Fibroblast of the conjunctiva (primary cell): ENCODE data around the gene GALNT3.
A peak's percentile ranks its signal among the peaks of the same experiment; 100 is the strongest.

Experiments used
- DNase-seq: peaks from one replicate; pipeline ENCODE4 v3.0.0-alpha.2; 2010; ENCODE audit warnings: low read depth

GALNT3 gene

DNA sequence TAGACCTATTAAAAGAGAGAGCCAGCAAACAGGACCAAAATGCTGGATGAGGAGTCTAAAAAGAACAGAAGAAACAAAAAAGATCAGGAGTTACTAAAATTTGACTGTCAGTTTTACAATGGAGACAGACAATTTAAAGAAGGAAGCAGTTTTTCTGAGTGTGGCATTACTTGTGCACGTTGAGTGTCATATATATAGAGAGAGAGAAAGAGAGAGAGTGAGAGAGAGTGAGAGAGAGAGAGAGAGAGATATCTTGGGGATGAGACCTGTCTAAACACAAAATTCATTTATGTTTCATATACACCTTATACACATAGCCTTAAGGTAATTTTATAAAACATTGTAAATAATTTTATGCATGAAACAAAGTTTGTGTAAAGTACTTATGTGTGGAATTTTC lies 2.1 kb upstream of the GALNT3 start:
- no peak for DNase-seq

- no peak for DNase-seq
Observed at GRCh38 chr2:165795011-165795410, 964 bp upstream of the GALNT3 start.

DNA sequence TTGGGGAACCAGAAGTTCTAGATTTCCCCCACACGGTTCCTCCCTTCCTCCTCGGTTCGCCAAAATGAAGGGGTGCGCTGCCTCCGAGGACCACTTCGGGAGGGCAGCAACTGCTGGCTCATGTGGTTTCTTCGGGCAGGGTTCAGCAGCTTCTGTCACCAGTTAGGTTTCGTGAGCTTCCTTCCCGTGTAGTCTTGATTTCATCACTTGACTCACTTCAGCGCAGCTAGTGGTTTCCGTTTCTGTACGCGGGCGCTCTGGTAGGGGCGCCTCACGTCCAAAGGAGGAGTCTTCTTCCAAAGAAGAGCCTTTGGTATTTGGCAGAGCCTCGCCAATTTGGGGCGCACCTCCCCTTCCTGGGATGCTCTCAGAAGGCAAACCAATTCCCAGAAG lies 485 bp upstream of the GALNT3 start:
- DNase-seq: peak; percentile 4

- no peak for DNase-seq
Observed at GRCh38 chr2:165793161-165793778, 777 bp downstream of the GALNT3 start.

- no peak for DNase-seq
Observed at GRCh38 chr2:165792104-165792454, 2.0 kb downstream of the GALNT3 start.

DNA sequence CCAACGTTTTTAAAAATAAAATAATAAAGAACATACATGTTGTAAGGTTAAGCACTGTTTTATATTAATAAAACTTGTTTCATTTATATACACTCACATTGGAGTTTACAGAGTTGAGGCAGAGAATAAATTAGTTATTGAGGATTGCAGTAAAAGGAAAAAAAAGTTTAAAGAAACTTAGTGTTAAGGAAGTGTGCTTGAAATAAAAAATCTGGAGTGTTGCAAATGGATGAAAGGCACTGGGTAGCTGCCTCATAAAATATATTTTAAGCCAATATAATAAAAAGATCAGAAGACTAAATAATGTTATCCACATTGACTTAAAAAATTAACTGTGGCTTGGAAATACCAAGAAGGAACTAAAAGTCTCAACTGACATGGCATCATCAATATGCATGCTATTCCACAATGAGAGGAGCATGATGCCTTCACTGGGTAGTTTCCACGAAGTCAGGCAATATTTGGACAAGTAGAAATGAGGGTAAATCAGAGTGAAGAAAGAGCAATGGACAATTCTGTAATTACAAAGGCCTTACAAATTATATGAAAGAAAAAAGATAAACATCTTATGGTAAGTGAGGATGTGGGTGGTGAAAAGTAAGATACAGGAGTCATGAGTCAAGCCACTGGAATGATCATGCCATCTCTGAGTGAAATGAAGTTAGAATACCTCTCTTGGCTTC lies 2.5 kb downstream of the GALNT3 start:
- no peak for DNase-seq

DNA sequence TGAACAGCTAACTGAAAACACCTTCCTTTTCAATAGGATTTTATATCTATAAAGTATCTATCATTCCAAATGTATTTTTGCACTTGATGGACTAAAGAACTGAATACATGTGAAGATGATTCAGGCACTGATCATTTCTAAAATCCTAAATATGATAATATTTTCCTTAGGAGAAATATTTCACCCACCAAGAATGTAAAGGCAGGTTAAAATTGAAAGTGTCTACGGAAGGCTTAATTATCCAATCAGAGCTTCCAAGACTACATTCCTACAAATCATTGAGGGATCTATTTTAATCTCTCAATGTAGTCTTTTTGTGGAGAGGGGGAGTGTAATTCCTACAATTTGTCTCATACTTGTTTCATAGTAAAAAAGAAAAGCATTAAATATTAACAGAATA lies 3.6 kb downstream of the GALNT3 start:
- no peak for DNase-seq

GRCh38 chr2:165787334-165787733 lies 6.7 kb downstream of the GALNT3 start:
- DNase-seq: no peak

- no peak for DNase-seq
Observed at GRCh38 chr2:165779706-165780105, 14.3 kb downstream of the GALNT3 start.

GRCh38 chr2:165778653-165779451 lies 15.2 kb downstream of the GALNT3 start:
- no peak for DNase-seq

DNA sequence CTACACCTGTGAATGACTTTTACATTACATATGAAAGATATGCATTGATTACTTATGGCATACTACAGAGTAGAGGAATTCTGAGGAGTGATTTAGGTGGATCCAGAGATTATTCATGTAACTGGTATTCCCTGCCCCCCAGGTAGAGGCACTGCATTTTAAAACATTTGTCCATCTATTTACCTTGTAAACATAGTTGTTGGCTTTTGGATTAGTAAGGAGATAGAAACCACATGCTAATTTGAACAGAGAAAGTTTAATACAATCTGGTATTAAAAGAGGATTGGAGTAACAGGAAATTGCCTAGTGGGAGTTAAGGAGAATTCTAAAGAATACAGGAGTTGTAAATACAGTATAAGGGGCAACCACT lies 15.9 kb downstream of the GALNT3 start:
- no peak for DNase-seq

- no peak for DNase-seq
Observed at GRCh38 chr2:165777522-165778186, 16.4 kb downstream of the GALNT3 start.

- DNase-seq: no peak
Observed at GRCh38 chr2:165776796-165777195, 17.3 kb downstream of the GALNT3 start.

GRCh38 chr2:165776013-165776412 lies 18.0 kb downstream of the GALNT3 start:
- DNase-seq: no peak

GRCh38 chr2:165773684-165774083 lies 20.4 kb downstream of the GALNT3 start:
- DNase-seq: no peak

DNA sequence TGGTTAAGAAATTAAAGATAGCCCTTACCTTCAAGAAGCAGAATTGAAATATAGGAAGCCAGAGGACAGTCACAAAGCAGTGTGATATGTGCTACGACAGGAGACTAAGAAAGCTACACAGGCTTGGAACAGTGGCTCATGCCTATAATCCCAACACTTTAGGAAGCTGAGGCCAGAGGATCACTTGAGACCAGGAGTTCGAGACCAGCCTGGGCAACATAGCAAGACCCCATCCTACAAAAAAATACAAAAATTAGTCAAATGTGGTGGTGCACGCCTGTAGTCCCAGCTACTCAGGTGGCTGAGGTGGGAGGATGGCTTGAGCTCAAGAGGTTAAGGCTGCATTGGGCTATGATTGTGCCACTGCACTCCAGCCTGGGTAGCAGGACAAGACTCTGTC lies 21.9 kb downstream of the GALNT3 start:
- DNase-seq: no peak

DNA sequence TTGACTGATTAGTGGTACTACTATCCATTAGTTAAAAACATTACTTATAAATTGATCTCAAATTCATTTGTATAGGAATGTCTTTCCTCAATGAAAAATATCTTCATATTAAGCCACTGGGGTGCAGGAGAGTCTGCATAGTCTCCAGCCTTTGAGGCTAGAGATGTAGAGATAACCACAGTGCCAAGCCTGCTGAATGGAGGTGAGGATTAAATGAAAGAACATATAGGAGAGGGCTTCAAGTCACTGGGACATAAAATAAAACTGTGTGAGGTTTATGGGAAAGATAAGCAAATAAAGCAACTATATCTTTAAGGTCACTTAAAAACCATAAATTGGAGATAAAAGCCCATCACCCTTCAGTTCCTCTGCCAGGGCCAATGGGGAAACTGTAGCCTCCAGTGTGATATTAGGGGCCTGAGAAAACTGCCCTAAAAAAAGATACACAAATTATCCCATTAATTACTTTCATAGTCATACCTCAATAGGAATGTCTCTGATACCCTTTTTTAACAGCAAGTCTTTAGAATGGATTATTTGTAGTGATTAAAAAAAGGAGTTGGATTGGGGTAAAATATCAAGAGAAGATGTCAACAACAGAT lies 27.6 kb downstream of the GALNT3 start:
- DNase-seq: no peak

DNA sequence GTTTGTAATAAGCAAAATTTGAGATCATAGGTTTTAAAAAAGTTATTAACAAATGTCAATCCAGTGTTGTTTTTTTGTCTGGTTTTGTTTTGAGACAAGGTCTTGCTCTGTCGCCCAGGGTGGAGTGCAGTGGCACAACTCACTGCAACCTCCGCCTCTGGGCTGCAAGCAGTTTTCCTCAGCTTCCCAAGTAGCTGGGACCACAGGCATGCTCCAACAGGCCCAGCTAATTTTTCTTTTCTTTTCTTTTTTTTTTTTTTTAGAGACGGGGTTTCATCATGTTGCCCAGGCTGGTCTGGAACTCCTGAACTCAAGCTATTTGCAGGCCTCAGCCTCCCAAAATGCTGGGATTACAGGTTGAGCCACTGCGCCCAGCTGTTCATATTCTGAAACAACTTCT lies 31.3 kb downstream of the GALNT3 start:
- DNase-seq: no peak

DNA sequence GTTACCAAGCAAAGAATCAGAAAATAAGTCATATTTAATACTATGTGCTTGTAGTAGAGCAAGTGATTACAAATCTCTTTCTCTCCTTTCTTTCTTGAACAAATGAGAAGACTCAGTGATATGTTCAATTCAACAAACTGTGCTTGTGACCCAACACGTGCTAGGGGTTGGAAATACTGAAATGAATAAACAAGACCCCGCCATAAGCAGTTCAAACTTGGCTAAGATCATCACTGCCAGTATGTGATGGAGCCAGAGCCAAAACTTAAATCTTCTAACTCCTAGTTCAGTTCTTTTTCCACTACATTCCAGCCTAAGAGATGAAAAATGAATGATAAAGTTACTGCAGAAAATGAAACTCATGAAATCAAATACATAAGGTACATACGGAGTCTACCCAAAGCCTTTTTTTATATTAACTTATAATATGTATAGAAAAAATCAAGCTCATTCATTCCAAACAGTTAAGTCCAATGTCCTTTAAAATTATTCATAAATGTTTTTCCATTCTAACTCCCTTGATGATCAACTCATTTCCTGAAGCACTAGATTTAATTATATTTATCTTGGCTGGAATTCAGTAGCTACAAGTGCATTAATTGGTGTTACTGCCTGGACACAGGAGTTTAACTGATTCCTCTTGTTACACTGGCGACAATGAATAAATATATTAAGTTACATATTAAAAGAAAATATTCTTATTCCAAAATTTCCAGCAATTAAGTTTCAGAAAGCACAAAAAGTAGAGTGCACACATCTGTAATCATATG lies 36.0 kb downstream of the GALNT3 start:
- no peak for DNase-seq

DNA sequence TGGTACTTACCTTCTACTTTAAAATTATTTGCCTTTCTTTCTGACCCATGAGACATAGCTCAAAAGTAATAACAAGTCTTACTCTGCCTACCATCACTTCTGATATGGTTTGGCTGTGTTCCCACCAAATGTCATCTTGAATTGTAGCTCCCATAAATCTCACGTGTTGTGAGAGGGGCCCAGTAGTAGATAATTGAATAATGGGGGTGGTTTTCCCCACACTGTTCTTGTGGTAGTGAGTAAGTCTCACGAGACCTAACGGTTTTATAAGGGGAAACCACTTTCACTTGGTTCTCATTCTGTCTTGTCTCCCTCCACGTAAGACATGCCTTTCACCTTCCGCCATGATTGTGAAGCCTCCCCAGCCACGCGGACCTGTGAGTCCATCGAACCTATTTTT lies 47.5 kb downstream of the GALNT3 start:
- no peak for DNase-seq

DNA sequence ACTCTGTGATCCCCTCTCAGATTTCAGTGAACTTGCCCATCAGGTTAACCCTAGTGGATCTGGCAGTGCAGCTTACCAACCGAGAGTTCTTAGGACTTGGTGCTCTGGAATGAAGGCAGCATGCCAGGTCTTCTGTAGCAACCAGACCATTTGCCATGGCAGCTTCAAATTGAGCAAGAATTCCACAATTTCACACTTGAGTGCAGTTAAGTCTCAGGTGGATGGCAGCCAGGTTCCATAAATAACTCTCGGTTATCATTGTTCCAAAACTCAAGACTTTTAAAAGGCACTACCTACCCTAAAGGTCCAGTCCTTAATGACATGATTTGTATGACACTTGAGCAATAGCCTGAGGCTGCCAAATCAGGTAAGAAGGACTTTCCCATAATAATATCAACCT lies 48.1 kb downstream of the GALNT3 start:
- peak; percentile 12 for DNase-seq

DNA sequence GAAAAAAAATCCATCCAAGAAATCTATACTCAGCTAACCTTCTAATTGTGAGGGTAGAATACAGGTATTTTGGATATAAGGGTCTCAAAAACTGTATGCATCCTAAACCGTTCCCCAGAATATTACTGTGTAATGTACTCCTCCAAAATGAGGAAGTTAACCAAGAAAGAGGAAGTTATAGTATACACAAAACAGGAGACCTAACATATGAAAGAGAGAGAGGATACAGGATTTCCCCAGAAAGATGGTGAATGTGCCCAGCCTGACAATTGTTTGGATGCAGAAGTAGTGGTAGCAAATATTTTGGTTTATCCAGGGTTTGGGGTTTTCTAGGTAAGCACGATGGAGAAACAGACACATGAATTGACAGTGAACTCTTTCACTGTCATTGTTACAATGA lies 50.6 kb downstream of the GALNT3 start:
- DNase-seq: no peak
